DND-41 (cell line): ENCODE data around the gene SIL1.
"Not testable (repeated sequence)": the region's sequence is repeated elsewhere in the genome, so short reads cannot be mapped to it uniquely, and the experiment has no call there.

Source experiments
- ATAC-seq: fragments of 200-7000 bp; cut with Tn5 transposase; 3 replicates; pipeline ENCODE4 v1.9.1; 2021; ENCODE audit warnings: low read depth; ENCODE audit not compliant: insufficient read depth
- DNase-seq: peaks from one replicate; pipeline ENCODE4 v3.0.0-alpha.2; 2020
- H2AFZ ChIP-seq: 2 replicates; pipeline ENCODE4 v1.6.0; 2012; ENCODE audit warnings: low read depth, low read length
- H3K27ac ChIP-seq: 2 replicates; pipeline ENCODE4 v1.5.1; 2012; ENCODE audit warnings: low read length, inconsistent platforms
- H3K27me3 ChIP-seq: fragments of 200-600 bp; sonication (generic); 2 replicates; pipeline ENCODE4 v1.6.0; 2012; ENCODE audit warnings: low read length, mild to moderate bottlenecking, inconsistent platforms; ENCODE audit not compliant: insufficient read depth, poor library complexity
- H3K36me3 ChIP-seq: 2 replicates; pipeline ENCODE4 v1.5.1; 2012; ENCODE audit warnings: low read length, inconsistent platforms; ENCODE audit not compliant: insufficient read depth
- H3K4me1 ChIP-seq: 2 replicates; pipeline ENCODE4 v1.5.1; 2012; ENCODE audit warnings: mild to moderate bottlenecking, low read length; ENCODE audit not compliant: insufficient read depth
- H3K4me2 ChIP-seq: 2 replicates; pipeline ENCODE4 v1.6.0; 2012; ENCODE audit warnings: mild to moderate bottlenecking, moderate library complexity, low read length, inconsistent platforms; ENCODE audit not compliant: insufficient read depth
- H3K4me3 ChIP-seq, 2 experiments: fragments of 200-600 bp in 1 of 2; shearing (Covaris generic) in 1 of 2; 2 replicates each; pipeline ENCODE4 v1.5.1; 2012 to 2016; ENCODE audit warnings: inconsistent platforms in 2 of 2, low read length in 2 of 2, mild to moderate bottlenecking in 2 of 2, low read depth in 1 of 2, moderate library complexity in 1 of 2
- H3K79me2 ChIP-seq: 2 replicates; pipeline ENCODE4 v1.6.0; 2012; ENCODE audit warnings: low read length, inconsistent platforms; ENCODE audit not compliant: insufficient read depth
- H3K9ac ChIP-seq: 2 replicates; pipeline ENCODE4 v1.6.0; 2012; ENCODE audit warnings: low read depth, mild to moderate bottlenecking, inconsistent platforms, low read length, moderate library complexity
- H3K9me3 ChIP-seq: 2 replicates; pipeline ENCODE4 v1.5.1; 2012; ENCODE audit warnings: low read length, moderate library complexity, mild to moderate bottlenecking, inconsistent platforms; ENCODE audit not compliant: insufficient read depth, severe bottlenecking
- H4K20me1 ChIP-seq: 2 replicates; pipeline ENCODE4 v1.6.0; 2012; ENCODE audit warnings: low read length; ENCODE audit not compliant: insufficient read depth
- CTCF ChIP-seq: IDR thresholded peaks from 2 replicates; pipeline ENCODE4 v1.5.1; 2012; ENCODE audit warnings: borderline replicate concordance, low read length, moderate library complexity, mild to moderate bottlenecking; ENCODE audit not compliant: poor library complexity, severe bottlenecking; ENCODE audit errors: extremely low read depth
- EZH2 ChIP-seq: IDR thresholded peaks from 3 replicates; pipeline ENCODE4 v1.6.1; 2012; ENCODE audit warnings: borderline replicate concordance, low read depth, mild to moderate bottlenecking, moderate library complexity, low read length, inconsistent platforms; ENCODE audit not compliant: severe bottlenecking

The SIL1 gene

GRCh38 chr5:139167063-139167462 lies 31.1 kb downstream of the SIL1 start:
- no peak for ATAC-seq
- no peak overlapping the region for H3K9ac ChIP-seq
- H2AFZ ChIP-seq = no peak overlapping the region
- H3K79me2 ChIP-seq = 0 out of 2 replicates have a peak, but pooled peaks cover 4% of the 10 kb centered on the region
- peaks cover 13% of the 10 kb centered on the region for H3K4me1 ChIP-seq
- H4K20me1 ChIP-seq = no peaks in the 10 kb centered on the region
- TF ChIP-seq CTCF (no peak), EZH2 (no peak)
- no peaks in the 10 kb centered on the region for H3K27me3 ChIP-seq
- no peak overlapping the region for H3K4me2 ChIP-seq
- no peaks in the 10 kb centered on the region for H3K36me3 ChIP-seq
- DNase-seq = no peak
- no peak overlapping the region for H3K4me3 ChIP-seq
- no peak overlapping the region; the same call in 1 of the 2 replicates for H3K27ac ChIP-seq
- peaks cover 5% of the 10 kb centered on the region for H3K9me3 ChIP-seq

- H3K4me2 ChIP-seq, H3K36me3 ChIP-seq, H3K79me2 ChIP-seq, H3K4me3 ChIP-seq, DNase-seq, H3K27me3 ChIP-seq, H4K20me1 ChIP-seq, H3K9me3 ChIP-seq, H3K27ac ChIP-seq, H3K9ac ChIP-seq, H2AFZ ChIP-seq, ATAC-seq: not testable (repeated sequence)
- peaks cover 13% of the 10 kb centered on the region for H3K4me1 ChIP-seq
Observed at GRCh38 chr5:139164897-139165296, 33.3 kb downstream of the SIL1 start.

GRCh38 chr5:139164020-139164419 lies 34.1 kb downstream of the SIL1 start:
- H4K20me1 ChIP-seq = no peaks in the 10 kb centered on the region
- no peak for TF ChIP-seq EZH2
- no peak for TF ChIP-seq CTCF
- H3K36me3 ChIP-seq = no peaks in the 10 kb centered on the region
- H3K4me2 ChIP-seq = no peak overlapping the region
- H3K9ac ChIP-seq = no peak overlapping the region
- no peak overlapping the region for H3K27ac ChIP-seq
- ATAC-seq = no peak
- peaks cover 13% of the 10 kb centered on the region for H3K4me1 ChIP-seq
- no peaks in the 10 kb centered on the region for H3K27me3 ChIP-seq
- H3K4me3 ChIP-seq = no peak overlapping the region
- 0 out of 2 replicates have a peak, but pooled peaks cover 4% of the 10 kb centered on the region for H3K79me2 ChIP-seq
- no peak overlapping the region for H2AFZ ChIP-seq
- DNase-seq = no peak
- H3K9me3 ChIP-seq = no peaks in the 10 kb centered on the region

- no peaks in the 10 kb centered on the region for H3K36me3 ChIP-seq
- peaks cover 7% of the 10 kb centered on the region for H3K4me1 ChIP-seq
- no peak overlapping the region for H3K9ac ChIP-seq
- TF ChIP-seq EZH2 (no peak), CTCF (no peak)
- DNase-seq = no peak
- no peaks in the 10 kb centered on the region for H3K27me3 ChIP-seq
- no peak overlapping the region for H3K4me3 ChIP-seq
- no peaks in the 10 kb centered on the region for H4K20me1 ChIP-seq
- 0 out of 2 replicates have a peak, but pooled peaks cover 4% of the 10 kb centered on the region for H3K79me2 ChIP-seq
- no peak overlapping the region for H3K4me2 ChIP-seq
- no peaks in the 10 kb centered on the region for H3K9me3 ChIP-seq
- no peak for ATAC-seq
- no peak overlapping the region for H3K27ac ChIP-seq
- no peak overlapping the region for H2AFZ ChIP-seq
Observed at GRCh38 chr5:139162448-139162847, 35.7 kb downstream of the SIL1 start.
